Smooth muscle cell (in vitro differentiated cells): ENCODE measurements around the gene KRT33B. TPM values are rescaled to one million over a fixed set of nuclear protein-coding genes. Genes with fewer than 3 reads are reported as not detected.

ENCODE experiments used
- DNase-seq: peaks from one replicate; lab custom pipeline; 2025; ENCODE audit not compliant: unreplicated experiment; lab: John Stamatoyannopoulos, UW
- H2AFZ ChIP-seq: fragments of 200-600 bp; sonication (generic); 2 replicates; pipeline ENCODE4 v1.6.0; 2016; ENCODE audit warnings: antibody characterized with exemption, low read depth, mild to moderate bottlenecking
- H3F3A ChIP-seq: fragments of 200-600 bp; sonication (generic); 2 replicates; pipeline ENCODE4 v1.6.0; 2017; ENCODE audit warnings: antibody characterized with exemption, low read depth
- H3K27ac ChIP-seq: fragments of 200-600 bp; sonication (generic); 2 replicates; pipeline ENCODE4 v1.5.1; 2016; ENCODE audit warnings: low read depth, mild to moderate bottlenecking
- H3K27me3 ChIP-seq: fragments of 200-600 bp; sonication (generic); 2 replicates; pipeline ENCODE4 v1.6.1; 2016; ENCODE audit warnings: low read depth, mild to moderate bottlenecking
- H3K36me3 ChIP-seq: fragments of 200-600 bp; sonication (generic); 2 replicates; pipeline ENCODE4 v1.5.1; 2016; ENCODE audit warnings: low read depth
- H3K4me1 ChIP-seq: fragments of 200-600 bp; sonication (generic); 2 replicates; pipeline ENCODE4 v1.5.1; 2016; ENCODE audit warnings: low read depth
- H3K4me2 ChIP-seq: fragments of 200-600 bp; sonication (generic); 2 replicates; pipeline ENCODE4 v1.6.0; 2016; ENCODE audit warnings: mild to moderate bottlenecking
- H3K4me3 ChIP-seq: fragments of 200-600 bp; sonication (generic); 2 replicates; pipeline ENCODE4 v1.5.1; 2016; ENCODE audit warnings: mild to moderate bottlenecking
- H3K79me2 ChIP-seq: fragments of 200-600 bp; sonication (generic); 2 replicates; pipeline ENCODE4 v1.6.0; 2016; ENCODE audit warnings: low read depth, mild to moderate bottlenecking
- H3K9ac ChIP-seq: fragments of 200-600 bp; sonication (generic); 2 replicates; pipeline ENCODE4 v1.6.0; 2016; ENCODE audit warnings: low read depth
- H3K9me3 ChIP-seq: fragments of 200-600 bp; sonication (generic); replicated peaks from 2 replicates; pipeline ENCODE4 v1.5.1; 2016; ENCODE audit warnings: low read depth
- H4K20me1 ChIP-seq: fragments of 200-600 bp; sonication (generic); 2 replicates; pipeline ENCODE4 v1.6.0; 2016; ENCODE audit warnings: low read depth
- CTCF ChIP-seq: fragments of 200-600 bp; sonication (generic); IDR thresholded peaks from 2 replicates; pipeline ENCODE4 v1.5.1; 2017; ENCODE audit warnings: borderline replicate concordance, mild to moderate bottlenecking, antibody characterized with exemption; ENCODE audit not compliant: insufficient read depth, poor library complexity, severe bottlenecking
- WGBS: methylation state at CpG from one replicate; pipeline ENCODE4 v1.1.7; 2016; ENCODE audit warnings: low lambda C conversion rate; 5-methylcytosine and 5-hydroxymethylcytosine counted together
- polyA plus RNA-seq: library from polyadenylated mRNA; unstranded; fragments of >200 nt; fragmentation: Nextera tagmentation; extraction: Ambion mirVana; gene quantifications from 2 replicates; pipeline ENCODE4 v1.2.1, GENCODE V29; 2016
- total RNA-seq: library from RNA; depleted of rRNA; stranded (reverse); fragments of >200 nt; gene quantifications from 2 replicates; pipeline ENCODE4 v1.2.3, GENCODE V29; 2014

KRT33B gene
- total and polyA plus RNA-seq, 2 experiments from 2014 or later: 1.1 to 2.7 TPM

DNA sequence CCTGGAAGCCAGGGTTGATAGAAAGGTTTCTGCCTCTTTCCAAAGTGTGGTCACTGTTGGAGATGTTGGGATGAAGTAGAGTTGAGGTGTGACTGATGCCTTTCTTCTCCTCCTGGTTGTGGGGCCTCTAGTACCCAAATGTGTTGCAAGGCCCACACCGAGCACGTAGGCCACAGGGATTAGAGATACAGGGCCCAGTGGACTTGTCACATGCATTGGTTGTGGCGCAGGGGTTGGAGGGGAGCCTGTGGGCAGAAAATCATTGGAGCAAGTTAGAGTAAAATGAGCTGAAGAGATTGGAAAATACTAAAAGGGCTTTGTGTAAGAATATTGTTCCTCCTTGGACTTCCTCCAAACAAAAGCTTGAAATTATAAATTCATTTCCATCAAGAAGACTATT is 23.6 kb downstream of the KRT33B start:
- Histone ChIP-seq H4K20me1 (no peaks in the 10 kb centered on the region), H3K36me3 (no peaks in the 10 kb centered on the region), H3F3A (no peaks in the 10 kb centered on the region), H3K9me3 (no peaks in the 10 kb centered on the region), H3K27me3 (no peaks in the 10 kb centered on the region), H3K79me2 (no peaks in the 10 kb centered on the region), H3K9ac (no peak overlapping the region), H2AFZ (no peak overlapping the region), H3K27ac (no peak overlapping the region), H3K4me1 (no peaks in the 10 kb centered on the region), H3K4me2 (no peak overlapping the region), H3K4me3 (no peak overlapping the region)
- no peak for DNase-seq
- no peak for TF ChIP-seq CTCF
- WGBS: 92% methylated on average over 3 of the region's 3 CpGs

- Histone ChIP-seq H3K79me2 (no peaks in the 10 kb centered on the region), H3K4me2 (no peak overlapping the region), H3F3A (no peaks in the 10 kb centered on the region), H2AFZ (no peak overlapping the region), H3K9me3 (no peaks in the 10 kb centered on the region), H3K4me3 (no peak overlapping the region), H3K27ac (no peak overlapping the region), H3K9ac (no peak overlapping the region), H3K36me3 (no peaks in the 10 kb centered on the region), H3K4me1 (no peaks in the 10 kb centered on the region), H3K27me3 (no peaks in the 10 kb centered on the region), H4K20me1 (no peaks in the 10 kb centered on the region)
- 90% methylated on average over 3 of the region's 3 CpGs for WGBS
- DNase-seq: no peak
- TF ChIP-seq CTCF: no peak
Measured at GRCh38 chr17:41343029-41343428, 26.6 kb downstream of the KRT33B start.

- TF ChIP-seq CTCF: no peak
- Histone ChIP-seq H3K27me3 (no peaks in the 10 kb centered on the region), H3F3A (no peaks in the 10 kb centered on the region), H3K9ac (no peak overlapping the region), H4K20me1 (no peaks in the 10 kb centered on the region), H3K4me3 (no peak overlapping the region), H3K4me2 (no peak overlapping the region), H3K27ac (no peak overlapping the region), H3K9me3 (no peaks in the 10 kb centered on the region), H3K79me2 (no peaks in the 10 kb centered on the region), H2AFZ (no peak overlapping the region), H3K36me3 (no peaks in the 10 kb centered on the region), H3K4me1 (no peaks in the 10 kb centered on the region)
- WGBS: 83% methylated on average over 7 of the region's 7 CpGs
- no peak for DNase-seq
Measured at GRCh38 chr17:41340934-41341861, 28.4 kb downstream of the KRT33B start.

DNA sequence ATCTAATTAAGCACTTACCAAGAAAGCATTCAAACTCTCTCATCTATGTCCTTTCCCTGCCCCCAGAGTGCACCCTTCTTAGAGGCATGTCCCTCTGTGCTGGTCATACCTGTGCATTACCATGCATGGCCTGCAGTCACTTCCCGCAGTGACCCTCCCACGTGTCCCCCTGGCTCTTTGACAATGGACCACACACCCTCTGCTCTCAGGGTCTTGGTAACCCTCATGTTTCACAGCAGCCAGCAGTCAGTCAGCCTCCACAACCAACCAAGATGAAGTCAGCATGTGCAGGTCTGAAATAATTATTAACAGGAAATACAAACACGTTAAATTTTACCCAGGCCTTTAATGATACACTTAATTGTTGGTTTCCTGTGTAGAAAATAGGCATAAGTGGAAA is 29.1 kb downstream of the KRT33B start:
- H3K4me2 ChIP-seq: no peak overlapping the region
- 73% methylated on average over 3 of the region's 3 CpGs for WGBS
- H3K9me3 ChIP-seq: no peaks in the 10 kb centered on the region
- no peak for TF ChIP-seq CTCF
- DNase-seq: no peak
- H3K4me3 ChIP-seq: no peak overlapping the region
- no peak overlapping the region for H2AFZ ChIP-seq
- H3K4me1 ChIP-seq: no peaks in the 10 kb centered on the region
- no peak overlapping the region for H3K27ac ChIP-seq
- H4K20me1 ChIP-seq: no peaks in the 10 kb centered on the region
- no peaks in the 10 kb centered on the region for H3K36me3 ChIP-seq
- H3K79me2 ChIP-seq: no peaks in the 10 kb centered on the region
- no peak overlapping the region for H3K9ac ChIP-seq
- H3F3A ChIP-seq: no peaks in the 10 kb centered on the region
- no peaks in the 10 kb centered on the region for H3K27me3 ChIP-seq
